Effector memory CD8-positive, alpha-beta T cell (primary cell): ENCODE measurements around the gene ELFN2.

ENCODE experiments used
- ATAC-seq: fragments of 150-1000 bp; cut with Tn5 transposase; replicated peaks from 2 replicates; pipeline ENCODE4 v1.10.0; 2021; ENCODE audit warnings: mild to moderate bottlenecking, moderate library complexity
- DNase-seq, 3 experiments: peaks; one replicate each; pipeline ENCODE4 v3.0.0; 2021
- H3K27ac Mint-ChIP-seq, 2 donors: one replicate each; pipeline ENCODE4 v1.8.0; 2022; ENCODE audit warnings: mild to moderate bottlenecking in 2 of 2, mixed read lengths in 2 of 2, moderate library complexity in 2 of 2
- H3K27me3 Mint-ChIP-seq, 2 donors: one replicate each; pipeline ENCODE4 v1.8.0; 2022; ENCODE audit warnings: mixed read lengths in 2 of 2
- H3K36me3 Mint-ChIP-seq: one replicate; pipeline ENCODE4 v1.8.0; 2022; ENCODE audit warnings: mild to moderate bottlenecking, moderate library complexity, mixed read lengths; ENCODE audit not compliant: insufficient read depth
- H3K4me1 Mint-ChIP-seq, 2 donors: one replicate each; pipeline ENCODE4 v1.8.0; 2022; ENCODE audit warnings: low read depth in 2 of 2, mixed read lengths in 2 of 2
- H3K4me3 Mint-ChIP-seq, 2 donors: one replicate each; pipeline ENCODE4 v1.8.0; 2022; ENCODE audit warnings: mild to moderate bottlenecking in 2 of 2, mixed read lengths in 2 of 2, moderate library complexity in 2 of 2
- H3K9me3 Mint-ChIP-seq, 2 donors: one replicate each; pipeline ENCODE4 v1.8.0; 2022; ENCODE audit warnings: mixed read lengths in 2 of 2

ELFN2 gene

GRCh38 chr22:37376643-37377042, 50.6 kb downstream of the ELFN2 start:
- Mint-ChIP-seq H3K36me3 (no peaks in the 10 kb centered on the region), H3K4me3 (no peak overlapping the region), H3K27ac (no peak overlapping the region), H3K27me3 (peaks cover 25 to 76% of the 10 kb centered on the region in 2 donors), H3K4me1 (peaks cover 3% of the 10 kb centered on the region in 2 donors), H3K9me3 (no peaks in the 10 kb centered on the region)
- no peak for ATAC-seq
- no peak for DNase-seq

DNA sequence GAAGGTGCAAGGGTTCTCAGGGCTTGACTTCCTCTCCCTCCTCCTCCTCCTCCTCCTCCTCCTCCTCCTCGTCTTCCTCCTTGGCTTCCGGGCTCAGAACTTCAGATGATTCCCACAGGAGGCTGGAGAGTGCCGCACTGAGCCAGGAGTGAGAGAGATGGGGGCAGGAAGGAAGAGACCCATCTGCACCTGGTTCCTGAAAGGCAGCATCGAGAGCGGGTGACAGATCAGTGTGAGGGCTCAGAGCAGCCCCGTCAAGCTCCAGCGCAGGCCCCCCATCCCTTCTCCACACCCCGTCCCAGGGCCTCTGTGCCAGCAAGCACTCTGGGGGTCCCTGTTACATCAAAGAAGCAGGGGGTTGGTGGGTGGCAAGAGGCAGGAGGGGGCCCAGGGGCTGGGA, 51.5 kb downstream of the ELFN2 start:
- no peak overlapping the region for H3K4me3 Mint-ChIP-seq

DNA sequence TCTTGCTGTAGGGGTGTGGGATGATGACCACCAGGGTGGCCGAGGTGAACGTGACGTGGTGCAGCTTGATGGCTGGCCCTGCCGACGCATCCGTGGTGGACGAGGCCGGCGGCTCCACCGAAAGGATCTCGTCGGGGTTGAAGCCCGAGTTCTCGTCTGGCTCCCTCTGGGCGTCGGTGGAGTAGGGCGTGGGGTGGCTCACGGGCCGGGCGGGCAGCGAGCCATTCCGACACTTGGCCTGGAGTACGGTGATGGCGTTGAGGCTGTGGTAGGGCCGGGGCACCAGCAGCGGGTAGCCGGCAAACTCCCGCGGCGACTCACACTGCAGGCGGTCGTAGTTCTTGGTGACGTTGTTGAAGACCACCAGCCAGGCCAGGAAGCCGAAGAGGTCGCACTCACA, 52.7 kb downstream of the ELFN2 start:
- DNase-seq (no peak), ATAC-seq (no peak)
- H3K27me3 Mint-ChIP-seq = peaks cover 25 to 71% of the 10 kb centered on the region in 2 donors
- H3K27ac Mint-ChIP-seq = no peak overlapping the region
- H3K4me1 Mint-ChIP-seq = peaks cover 3% of the 10 kb centered on the region in 2 donors
- H3K9me3 Mint-ChIP-seq = no peaks in the 10 kb centered on the region
- peaks cover 3% of the 10 kb centered on the region for H3K36me3 Mint-ChIP-seq
- H3K4me3 Mint-ChIP-seq = no peak overlapping the region

More for the DNA sequence above, 51.5 kb downstream of the ELFN2 start:
- H3K27ac Mint-ChIP-seq = no peak overlapping the region
- DNase-seq (no peak), ATAC-seq (no peak)
- H3K27me3 Mint-ChIP-seq = peaks cover 25 to 71% of the 10 kb centered on the region in 2 donors
- peaks cover 3% of the 10 kb centered on the region in 2 donors for H3K4me1 Mint-ChIP-seq
- H3K36me3 Mint-ChIP-seq = no peaks in the 10 kb centered on the region
- H3K9me3 Mint-ChIP-seq = no peaks in the 10 kb centered on the region

DNA sequence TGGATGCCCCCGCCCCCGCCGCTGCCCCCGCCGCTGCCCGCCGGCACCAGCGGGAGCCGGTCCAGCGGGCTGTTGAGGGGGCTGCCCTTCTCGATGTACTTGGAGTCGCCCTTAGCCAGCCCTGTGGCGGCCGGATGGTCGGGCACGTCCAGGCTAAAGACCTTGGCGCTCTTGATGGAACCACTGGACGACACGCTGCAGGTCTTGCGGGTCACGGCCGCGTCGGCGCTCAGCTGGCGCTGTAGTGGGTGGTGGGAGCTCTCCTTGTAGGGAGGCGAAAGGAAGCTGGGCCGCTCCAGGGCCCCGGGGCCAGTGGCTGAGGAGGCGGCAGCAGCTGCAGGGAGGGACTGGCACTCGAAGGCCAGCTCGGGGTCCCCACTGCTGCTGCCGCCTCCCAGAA, 53.8 kb downstream of the ELFN2 start:
- no peaks in the 10 kb centered on the region for H3K9me3 Mint-ChIP-seq

DNA sequence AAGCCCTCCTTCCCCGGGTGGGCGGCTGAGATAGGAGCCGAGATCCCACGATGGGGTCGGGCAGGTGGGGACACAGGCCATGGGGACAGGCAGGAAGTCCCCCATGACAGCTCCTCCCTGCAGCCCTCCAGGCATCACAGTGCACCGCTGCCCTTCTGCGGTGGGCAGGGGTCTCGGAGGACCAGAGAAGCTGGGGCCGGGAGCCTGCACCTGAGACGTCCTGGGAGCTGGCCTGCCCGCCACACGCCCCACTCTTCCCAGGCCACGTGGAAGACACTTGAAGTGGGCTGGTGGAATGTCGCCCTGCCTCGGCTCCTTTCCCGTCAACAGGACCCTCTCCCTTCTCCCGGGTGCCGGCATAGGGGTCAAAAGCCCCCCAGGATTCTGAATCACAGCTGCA, 55.4 kb downstream of the ELFN2 start:
- ATAC-seq = no peak
- H3K4me1 Mint-ChIP-seq = no peaks in the 10 kb centered on the region
- H3K27ac Mint-ChIP-seq = no peak overlapping the region
- H3K27me3 Mint-ChIP-seq = peaks cover 19 to 53% of the 10 kb centered on the region in 2 donors
- no peaks in the 10 kb centered on the region for H3K9me3 Mint-ChIP-seq
- no peak overlapping the region for H3K4me3 Mint-ChIP-seq
- H3K36me3 Mint-ChIP-seq = peaks cover 3% of the 10 kb centered on the region
- DNase-seq = no peak

More for the DNA sequence above, 53.8 kb downstream of the ELFN2 start:
- ATAC-seq (no peak), DNase-seq (no peak)
- H3K27ac Mint-ChIP-seq = no peak overlapping the region
- peaks cover 25 to 69% of the 10 kb centered on the region in 2 donors for H3K27me3 Mint-ChIP-seq
- peaks cover 3% of the 10 kb centered on the region for H3K36me3 Mint-ChIP-seq
- H3K4me1 Mint-ChIP-seq = no peaks in the 10 kb centered on the region
- H3K4me3 Mint-ChIP-seq = no peak overlapping the region

DNA sequence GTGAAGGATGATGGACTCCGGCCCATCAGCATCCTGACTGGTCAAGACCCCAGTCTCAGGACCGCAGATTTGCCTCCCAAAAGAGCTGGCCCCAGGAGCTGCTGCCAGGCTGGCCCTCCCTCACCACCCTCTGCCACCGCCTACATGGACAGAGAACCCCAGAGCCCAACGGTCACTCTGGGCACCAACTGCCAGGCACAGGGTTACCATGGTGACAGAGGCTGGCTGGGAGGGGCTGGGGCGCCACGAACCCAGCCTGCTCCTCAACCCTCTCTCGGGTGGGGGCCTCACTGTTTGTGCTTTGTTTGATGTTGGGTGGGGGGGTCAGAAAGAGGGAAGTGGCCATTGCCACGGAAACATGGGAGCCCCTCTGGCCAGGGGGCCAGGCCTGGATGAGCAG, 55.8 kb downstream of the ELFN2 start:
- ATAC-seq (no peak), DNase-seq (no peak)
- peaks cover 3% of the 10 kb centered on the region for H3K36me3 Mint-ChIP-seq
- no peak overlapping the region for H3K4me3 Mint-ChIP-seq
- H3K9me3 Mint-ChIP-seq = no peaks in the 10 kb centered on the region
- peaks cover 15 to 49% of the 10 kb centered on the region in 2 donors for H3K27me3 Mint-ChIP-seq
- H3K4me1 Mint-ChIP-seq = no peaks in the 10 kb centered on the region
- H3K27ac Mint-ChIP-seq = no peak overlapping the region

GRCh38 chr22:37370306-37370979, 56.8 kb downstream of the ELFN2 start:
- Mint-ChIP-seq H3K4me3 (no peak overlapping the region), H3K36me3 (peaks cover 3% of the 10 kb centered on the region), H3K4me1 (no peaks in the 10 kb centered on the region), H3K27me3 (peaks cover 7 to 41% of the 10 kb centered on the region in 2 donors), H3K27ac (no peak overlapping the region), H3K9me3 (no peaks in the 10 kb centered on the region)
- ATAC-seq (no peak), DNase-seq (no peak)

DNA sequence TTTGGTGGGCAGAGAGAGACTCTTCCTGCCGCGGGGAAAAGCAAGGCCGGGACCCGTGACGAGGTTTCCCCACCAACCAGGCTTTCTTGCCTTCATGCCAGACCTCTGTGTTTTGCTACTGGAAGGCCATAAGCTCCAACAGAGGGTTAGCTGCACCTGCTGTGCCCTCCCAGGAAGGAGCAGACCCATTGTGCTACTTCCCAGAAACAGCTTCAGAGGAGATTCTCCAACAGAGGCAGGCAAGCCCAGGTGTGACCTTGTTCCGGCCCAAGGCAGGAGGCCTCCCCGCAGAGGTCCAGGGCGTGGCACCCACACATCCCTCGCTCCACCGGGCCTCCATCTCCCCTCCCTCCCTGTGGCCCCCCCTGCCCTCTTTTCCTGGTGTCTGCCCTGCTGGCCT, 57.8 kb downstream of the ELFN2 start:
- Mint-ChIP-seq H3K27me3 (peaks cover 5 to 31% of the 10 kb centered on the region in 2 donors), H3K27ac (peak overlapping the region in 1 of 2 donors; percentile 30), H3K4me1 (no peaks in the 10 kb centered on the region), H3K36me3 (peaks cover 3% of the 10 kb centered on the region), H3K9me3 (no peaks in the 10 kb centered on the region), H3K4me3 (no peak overlapping the region)
- ATAC-seq = no peak
- DNase-seq = no peak

- Mint-ChIP-seq H3K36me3 (peaks cover 5% of the 10 kb centered on the region), H3K27me3 (peaks cover 8 to 36% of the 10 kb centered on the region in 2 donors), H3K9me3 (no peaks in the 10 kb centered on the region), H3K4me1 (no peaks in the 10 kb centered on the region), H3K27ac (no peak overlapping the region), H3K4me3 (no peak overlapping the region)
- ATAC-seq (no peak), DNase-seq (no peak)
Measured at GRCh38 chr22:37368058-37368457, 59.2 kb downstream of the ELFN2 start.

DNA sequence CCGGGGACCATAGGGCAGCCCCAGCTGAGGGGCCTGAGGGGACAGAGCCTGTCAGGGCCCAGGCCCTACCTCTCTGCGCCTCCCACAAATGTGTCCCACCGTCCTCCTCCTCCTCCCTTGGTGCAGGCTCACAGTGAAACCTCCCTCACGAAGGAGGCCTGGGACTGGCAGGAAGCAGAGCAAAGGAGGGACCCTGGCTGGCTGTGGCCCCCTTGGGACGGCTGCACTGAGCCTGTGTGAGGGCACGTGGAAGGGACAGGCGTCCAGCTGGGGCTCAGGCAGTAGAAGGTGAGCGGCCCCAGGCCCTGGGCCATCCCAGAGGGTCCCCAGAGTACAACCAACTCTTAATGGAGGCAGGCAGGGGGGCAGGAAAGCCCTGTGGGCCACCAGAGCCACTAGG, 60.7 kb downstream of the ELFN2 start:
- Mint-ChIP-seq H3K36me3 (peaks cover 5% of the 10 kb centered on the region), H3K27ac (no peak overlapping the region), H3K9me3 (no peaks in the 10 kb centered on the region), H3K4me1 (peaks cover under 1 to 1% of the 10 kb centered on the region in 2 donors), H3K27me3 (peaks cover 9 to 45% of the 10 kb centered on the region in 2 donors), H3K4me3 (no peak overlapping the region)
- DNase-seq = no peak
- ATAC-seq = no peak

DNA sequence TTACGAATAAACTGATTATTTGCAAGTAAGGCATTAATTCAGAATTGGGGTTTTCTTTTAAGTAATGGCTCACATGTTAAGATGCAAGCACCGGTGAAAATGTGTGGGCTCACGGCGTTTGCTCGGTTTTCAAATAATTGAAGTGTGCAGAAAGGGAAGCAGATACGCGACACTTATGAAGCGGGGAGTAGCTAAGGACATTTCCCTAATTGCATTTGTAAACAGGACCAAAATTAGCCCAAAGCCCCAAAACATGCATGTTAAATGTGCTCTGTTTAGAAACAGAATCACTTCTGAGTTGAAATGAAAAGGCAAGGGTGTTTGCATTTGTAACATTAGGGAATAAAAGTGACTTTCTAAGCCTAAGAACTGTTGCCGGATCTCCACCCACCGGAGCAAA, 61.3 kb downstream of the ELFN2 start:
- H3K36me3 Mint-ChIP-seq = peaks cover 5% of the 10 kb centered on the region
- H3K27ac Mint-ChIP-seq = no peak overlapping the region
- H3K4me3 Mint-ChIP-seq = no peak overlapping the region
- peaks cover 9 to 47% of the 10 kb centered on the region in 2 donors for H3K27me3 Mint-ChIP-seq
- peaks cover 4% of the 10 kb centered on the region in 2 donors for H3K4me1 Mint-ChIP-seq
- DNase-seq (no peak), ATAC-seq (no peak)
- H3K9me3 Mint-ChIP-seq = no peaks in the 10 kb centered on the region

DNA sequence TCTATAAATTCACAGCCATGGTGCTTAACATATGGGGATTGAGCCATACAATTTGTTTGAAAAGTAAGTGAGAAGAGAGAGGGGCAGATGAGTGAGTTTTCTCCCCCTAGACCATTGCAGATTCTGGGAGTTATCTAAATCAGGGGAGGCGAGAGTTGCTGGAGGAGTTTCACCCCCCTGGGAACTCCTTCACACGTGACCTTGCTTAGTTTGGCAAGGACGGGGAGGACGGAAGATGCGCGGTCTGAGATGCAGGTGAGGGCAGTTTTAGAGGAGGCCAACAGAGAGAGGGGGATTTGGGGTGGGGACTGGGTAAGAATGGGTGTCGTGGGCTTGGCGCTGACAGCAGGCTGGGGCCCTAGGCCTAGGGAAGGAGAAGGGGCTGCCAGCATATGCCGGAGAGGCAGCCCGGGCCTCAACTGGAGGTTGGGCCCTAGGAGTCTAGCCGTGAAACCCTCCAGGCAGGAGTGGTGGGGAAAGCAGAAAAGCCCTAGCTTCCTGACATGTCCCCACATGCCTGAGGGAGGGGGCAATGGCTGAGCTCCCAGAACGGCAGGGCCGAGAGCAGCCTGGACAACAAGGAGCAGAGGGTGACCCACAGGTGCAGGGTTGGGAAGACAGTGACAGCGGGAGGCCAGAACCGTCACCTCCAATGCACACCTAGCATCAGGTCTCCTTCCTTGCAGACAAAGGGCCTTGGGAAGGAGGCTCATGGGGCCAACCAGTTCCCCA, 63.9 kb downstream of the ELFN2 start:
- peaks cover 4% of the 10 kb centered on the region in 2 donors for H3K4me1 Mint-ChIP-seq
- peaks cover 12 to 28% of the 10 kb centered on the region in 2 donors for H3K27me3 Mint-ChIP-seq
- H3K4me3 Mint-ChIP-seq = no peak overlapping the region
- H3K27ac Mint-ChIP-seq = no peak overlapping the region
- H3K36me3 Mint-ChIP-seq = peaks cover 2% of the 10 kb centered on the region
- ATAC-seq = no peak
- DNase-seq = no peak
- no peaks in the 10 kb centered on the region for H3K9me3 Mint-ChIP-seq

DNA sequence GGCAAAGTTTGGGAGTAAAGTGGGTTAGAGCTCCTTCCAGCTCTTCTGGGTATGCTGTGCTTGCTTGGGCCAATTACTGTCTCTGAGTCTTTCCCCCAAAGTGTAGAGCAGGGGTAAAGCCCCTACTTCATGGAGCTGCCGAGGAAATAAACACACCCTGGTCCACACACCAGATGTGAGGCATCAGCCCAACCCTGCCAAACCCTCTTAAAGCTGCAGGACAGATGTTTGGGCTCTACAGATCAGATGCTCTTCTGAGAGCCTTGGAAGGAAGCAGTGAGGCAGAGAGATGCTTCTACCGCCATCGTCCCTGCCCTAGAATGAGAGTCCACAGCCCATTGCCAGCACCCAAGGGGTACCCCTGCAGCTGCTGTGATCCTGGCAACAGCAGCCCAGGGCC, 64.7 kb downstream of the ELFN2 start:
- Mint-ChIP-seq H3K27ac (no peak overlapping the region), H3K4me3 (no peak overlapping the region), H3K36me3 (peaks cover 2% of the 10 kb centered on the region), H3K27me3 (peaks cover 18 to 36% of the 10 kb centered on the region in 2 donors), H3K9me3 (no peaks in the 10 kb centered on the region), H3K4me1 (peaks cover 4% of the 10 kb centered on the region in 2 donors)
- ATAC-seq = no peak
- no peak for DNase-seq

GRCh38 chr22:37358917-37359316, 68.4 kb downstream of the ELFN2 start:
- Mint-ChIP-seq H3K36me3 (peaks cover 2% of the 10 kb centered on the region), H3K9me3 (no peaks in the 10 kb centered on the region)
- ATAC-seq = no peak

More at GRCh38 chr22:37358917-37359316, 68.4 kb downstream of the ELFN2 start:
- Mint-ChIP-seq H3K27ac (no peak overlapping the region), H3K27me3 (peaks cover 24 to 50% of the 10 kb centered on the region in 2 donors), H3K4me1 (peaks cover 4% of the 10 kb centered on the region in 2 donors), H3K4me3 (no peak overlapping the region)
- DNase-seq = no peak
